Measurements from ENCODE around the gene TMUB1. TPM values are rescaled to one million over a fixed set of nuclear protein-coding genes. Genes with fewer than 3 reads are reported as not detected.

TMUB1 gene
- total and polyA plus RNA-seq, 2 donors (not counting 1 experiment from before 2014, with no cell fraction given), result 49.2 to 102 TPM

- Histone ChIP-seq H3K27ac (ENCODE audit: low read length in 2 of 2) (no peak overlapping the region), H3K4me3 (ENCODE audit: control extremely low read depth in 1 of 5, extremely low read depth in 1 of 5, insufficient read depth in 1 of 5, low read depth in 2 of 5, low read length in 4 of 5) (peak overlapping the region; percentile 72 to 91 (median 85)), H3K9ac (ENCODE audit: low read length) (peak overlapping the region; percentile 89), H3K9me3 (ENCODE audit: control extremely low read depth in 1 of 3, control insufficient read depth in 2 of 3, insufficient read depth in 1 of 3, low read length in 2 of 3) (no peaks in the 10 kb centered on the region), H3K27me3 (replicated peaks in 1 of 4; ENCODE audit: control extremely low read depth in 1 of 4, control insufficient read depth in 3 of 4, insufficient read depth in 4 of 4, low read length in 3 of 4) (peaks cover 0 to 5% (median under 1%) of the 10 kb centered on the region in 4 experiments), H4K20me1 (ENCODE audit: control insufficient read depth, insufficient read depth, low read length, poor library complexity, severe bottlenecking) (peaks cover 21% of the 10 kb centered on the region), H3K79me2 (ENCODE audit: control insufficient read depth, insufficient read depth, low read length) (peaks cover 30% of the 10 kb centered on the region), H3K4me1 (ENCODE audit: control insufficient read depth in 2 of 2, insufficient read depth in 2 of 2, low read length in 2 of 2) (peaks cover 26 to 40% of the 10 kb centered on the region in 2 donors), H2AFZ (ENCODE audit: insufficient read depth, low read depth, low read length, poor library complexity, severe bottlenecking) (peak overlapping the region; percentile 98), H3K4me2 (replicated peaks; ENCODE audit: low read depth, low read length, poor library complexity, severe bottlenecking) (peak overlapping the region; percentile 100), H3K36me3 (replicated peaks in 1 of 2; ENCODE audit: control extremely low read depth in 1 of 2, control insufficient read depth in 1 of 2, extremely low read depth in 1 of 2, insufficient read depth in 2 of 2, low read length in 1 of 2) (no peaks in the 10 kb centered on the region)
- intact Hi-C loops (cut with micrococcal nuclease), result loop anchor here (1.0 to 5.0 kb wide), 2 partner anchors 45 to 170 kb away; partner anchors contain the start of gene ABCF2
- ChIA-PET POLR2A (no interaction called here), CTCF (interaction anchor here (1.6 kb wide), 1 partner anchor 38 kb away, joined by 4 read pairs; no protein-coding TSS in a partner anchor)
- ATAC-seq (ENCODE audit: low read depth) (no peak), DNase-seq (no peak)
- Mint-ChIP-seq H3K27ac (peak overlapping the region; percentile 68), H3K4me3 (peak overlapping the region; percentile 96), H3K9me3 (ENCODE audit: insufficient read depth) (no peaks in the 10 kb centered on the region), H3K27me3 (peaks cover 6% of the 10 kb centered on the region), H3K4me1 (peaks cover 40% of the 10 kb centered on the region)
- 67% methylated on average over 23 of the region's 29 CpGs for WGBS (ENCODE audit: insufficient coverage)
- TF ChIP-seq EZH2 (IDR thresholded peaks at IDR 0.05; ENCODE audit: borderline replicate concordance, insufficient read depth, low read depth, low read length, poor library complexity, severe bottlenecking) (no peak), CTCF (IDR thresholded peaks at IDR 0.05) (no peak)
These were observed 26.4 kb downstream of the TMUB1 start for GRCh38 chr7:151056666-151057505.

- peaks cover 6% of the 10 kb centered on the region for H3K27me3 Mint-ChIP-seq
- POLR2A ChIA-PET, result no interaction called here
- Histone ChIP-seq H3K27me3 (replicated peaks in 1 of 4; ENCODE audit: control extremely low read depth in 1 of 4, control insufficient read depth in 3 of 4, insufficient read depth in 4 of 4, low read length in 3 of 4) (peaks cover 0 to 9% (median 3%) of the 10 kb centered on the region in 4 experiments), H3K36me3 (replicated peaks in 1 of 2; ENCODE audit: control extremely low read depth in 1 of 2, control insufficient read depth in 1 of 2, extremely low read depth in 1 of 2, insufficient read depth in 2 of 2, low read length in 1 of 2) (no peaks in the 10 kb centered on the region), H3K9ac (ENCODE audit: low read length) (no peak overlapping the region), H3K9me3 (ENCODE audit: control extremely low read depth in 1 of 3, control insufficient read depth in 2 of 3, insufficient read depth in 1 of 3, low read length in 2 of 3) (no peaks in the 10 kb centered on the region), H2AFZ (ENCODE audit: insufficient read depth, low read depth, low read length, poor library complexity, severe bottlenecking) (no peak overlapping the region), H3K79me2 (ENCODE audit: control insufficient read depth, insufficient read depth, low read length) (peaks cover 24% of the 10 kb centered on the region), H3K4me1 (ENCODE audit: control insufficient read depth in 2 of 2, insufficient read depth in 2 of 2, low read length in 2 of 2) (peaks cover 26 to 36% of the 10 kb centered on the region in 2 donors), H3K4me3 (ENCODE audit: control extremely low read depth in 1 of 5, extremely low read depth in 1 of 5, insufficient read depth in 1 of 5, low read depth in 2 of 5, low read length in 4 of 5) (no peak overlapping the region), H4K20me1 (ENCODE audit: control insufficient read depth, insufficient read depth, low read length, poor library complexity, severe bottlenecking) (peaks cover 14% of the 10 kb centered on the region), H3K27ac (ENCODE audit: low read length in 2 of 2) (no peak overlapping the region), H3K4me2 (replicated peaks; ENCODE audit: low read depth, low read length, poor library complexity, severe bottlenecking) (no peak overlapping the region)
- intact Hi-C loops (cut with micrococcal nuclease), result loop anchor here (5.0 kb wide), 1 partner anchor 44 kb away; no protein-coding TSS in a partner anchor
- peaks cover 36% of the 10 kb centered on the region for H3K4me1 Mint-ChIP-seq
- H3K9me3 Mint-ChIP-seq (ENCODE audit: insufficient read depth), result no peaks in the 10 kb centered on the region
- CTCF ChIA-PET, result no interaction called here
- DNase-seq (no peak), ATAC-seq (ENCODE audit: low read depth) (no peak)
- H3K27ac Mint-ChIP-seq, result no peak overlapping the region
- WGBS (ENCODE audit: insufficient coverage), result 96% methylated on average over 4 of the region's 6 CpGs
- peak overlapping the region; percentile 96 for H3K4me3 Mint-ChIP-seq
- TF ChIP-seq EZH2 (IDR thresholded peaks at IDR 0.05; ENCODE audit: borderline replicate concordance, insufficient read depth, low read depth, low read length, poor library complexity, severe bottlenecking), result no peak
- no peak for TF ChIP-seq CTCF (IDR thresholded peaks at IDR 0.05)
These were observed 27.0 kb downstream of the TMUB1 start for GRCh38 chr7:151056283-151056665.

Data from B cell (primary cell).